ENCODE measurements around the gene PIP5K1B. TPM values are rescaled to one million over a fixed set of nuclear protein-coding genes. Genes with fewer than 3 reads are reported as not detected.
A peak's percentile ranks its signal among the peaks of the same experiment; 100 is the strongest.

PIP5K1B gene
- total and polyA plus RNA-seq, 2 of the 13 experiments (the other 11 are each of a cell fraction or from before 2014, with no cell fraction given): 15.8 to 17.5 TPM

GRCh38 chr9:68817079-68817875 lies 112.2 kb downstream of the PIP5K1B start (continued):
- TF ChIP-seq ELK4 (CRISPR knock-in tag; IDR thresholded peaks at IDR 0.05; ENCODE audit: borderline replicate concordance) (no peak), TARDBP (CRISPR knock-in tag; IDR thresholded peaks at IDR 0.05) (0 out of 2 replicates have a peak, but pooled peaks have one; percentile 28), JDP2 (CRISPR knock-in tag; IDR thresholded peaks at IDR 0.05; ENCODE audit: borderline replicate concordance) (no peak), ETS1 (CRISPR knock-in tag; IDR thresholded peaks at IDR 0.05) (no peak), POLR2AphosphoS5 (IDR thresholded peaks at IDR 0.05; ENCODE audit: low read depth, low read length) (no peak), XRCC5 (optimal IDR thresholded peaks at IDR 0.05; ENCODE audit: low read length) (no peak), ZNF737 (CRISPR knock-in tag; IDR thresholded peaks at IDR 0.05; ENCODE audit: borderline replicate concordance) (no peak), ZNF816 (CRISPR knock-in tag; IDR thresholded peaks at IDR 0.05; ENCODE audit: borderline replicate concordance) (no peak), HMGXB4 (CRISPR knock-in tag; IDR thresholded peaks at IDR 0.05; ENCODE audit: borderline replicate concordance in 1 of 2, low read depth in 1 of 2) (no peak), HNRNPUL1 (IDR thresholded peaks at IDR 0.05; ENCODE audit: low read depth, low read length) (no peak), ZMYM4 (CRISPR knock-in tag; IDR thresholded peaks at IDR 0.05) (peak; percentile 94), ZNF720 (CRISPR knock-in tag; IDR thresholded peaks at IDR 0.05) (no peak), ZNF33A (CRISPR knock-in tag; IDR thresholded peaks at IDR 0.05; ENCODE audit: borderline replicate concordance) (no peak), MAFF (IDR thresholded peaks at IDR 0.05; ENCODE audit: low read depth, low read length) (no peak), PATZ1 (CRISPR knock-in tag; IDR thresholded peaks at IDR 0.05) (no peak), KLF15 (CRISPR knock-in tag; IDR thresholded peaks at IDR 0.05; ENCODE audit: borderline replicate concordance) (no peak), FOSL2 (CRISPR knock-in tag; IDR thresholded peaks at IDR 0.05) (peak; percentile 85), ZNF326 (CRISPR knock-in tag; IDR thresholded peaks at IDR 0.05; ENCODE audit: borderline replicate concordance) (no peak), ZNF362 (CRISPR knock-in tag; IDR thresholded peaks at IDR 0.05; ENCODE audit: borderline replicate concordance) (no peak), ZNF746 (CRISPR knock-in tag; IDR thresholded peaks at IDR 0.05) (no peak), ZFP36L1 (CRISPR knock-in tag; IDR thresholded peaks at IDR 0.05) (no peak), GABPB1 (CRISPR knock-in tag; IDR thresholded peaks at IDR 0.05) (peak; percentile 79)
